ENCODE results near the gene ZNF99. TPM values are rescaled to one million over a fixed set of nuclear protein-coding genes. Genes with fewer than 3 reads are reported as not detected.
"Not testable (repeated sequence)": the region's sequence is repeated elsewhere in the genome, so short reads cannot be mapped to it uniquely, and the experiment has no call there.

Gene ZNF99
- polyA plus RNA-seq, 1 of the 3 experiments (the other 2 are of a cell fraction), result not detected

- Histone ChIP-seq H3K27ac (ENCODE audit: low read depth in 2 of 2, low read length in 1 of 2) (no peak overlapping the region), H3K9me3 (no peaks in the 10 kb centered on the region), H3K9me2 (no peaks in the 10 kb centered on the region), H3K4me3 (ENCODE audit: low read depth in 2 of 2, low read length in 1 of 2) (no peak overlapping the region), H3K79me2 (ENCODE audit: insufficient read depth) (no peaks in the 10 kb centered on the region), H4K20me1 (ENCODE audit: insufficient read depth) (no peaks in the 10 kb centered on the region), H3K27me3 (ENCODE audit: insufficient read depth) (no peaks in the 10 kb centered on the region), H3K4me1 (ENCODE audit: control insufficient read depth in 1 of 2, insufficient read depth in 2 of 2, low read depth in 1 of 2, low read length in 1 of 2) (no peaks in the 10 kb centered on the region), H3F3A (replicated peaks; ENCODE audit: insufficient read depth) (no peaks in the 10 kb centered on the region), H2AFZ (ENCODE audit: low read depth) (no peak overlapping the region), H3K4me2 (no peak overlapping the region), H3K9ac (no peak overlapping the region), H3K36me3 (replicated peaks in 1 of 2; ENCODE audit: control insufficient read depth in 1 of 2, insufficient read depth in 2 of 2, low read length in 1 of 2) (no peaks in the 10 kb centered on the region)
- CTCF ChIA-PET, result no interaction called here
- POLR2A ChIA-PET, result no interaction called here
- DNase-seq, result no peak
- 26% methylated on average over 7 of the region's 7 CpGs for WGBS (ENCODE audit: low lambda C conversion rate)
- TF ChIP-seq CHD2 (IDR thresholded peaks at IDR 0.05; ENCODE audit: low read length, partially characterized antibody) (no peak), YY1 (IDR thresholded peaks at IDR 0.05; ENCODE audit: low read depth) (no peak), RXRA (IDR thresholded peaks at IDR 0.05; ENCODE audit: borderline replicate concordance, low read depth) (no peak), TCF12 (IDR thresholded peaks at IDR 0.05) (no peak), FOSL2 (IDR thresholded peaks at IDR 0.05; ENCODE audit: borderline replicate concordance, low read depth) (no peak), MAX (IDR thresholded peaks at IDR 0.05; ENCODE audit: low read depth) (no peak), RFX5 (IDR thresholded peaks at IDR 0.05; ENCODE audit: low read length) (no peak), SIN3A (IDR thresholded peaks at IDR 0.05; ENCODE audit: borderline replicate concordance, low read depth, low read length) (no peak), PBX3 (IDR thresholded peaks at IDR 0.05) (no peak), ELF1 (IDR thresholded peaks at IDR 0.05) (no peak), USF2 (IDR thresholded peaks at IDR 0.05; ENCODE audit: borderline replicate concordance, low read depth, low read length) (no peak), EP300 (IDR thresholded peaks at IDR 0.05; ENCODE audit: borderline replicate concordance in 1 of 2, low read depth in 1 of 2, low read length in 1 of 2) (no peak), MXI1 (IDR thresholded peaks at IDR 0.05; ENCODE audit: low read depth, low read length) (no peak)
These were observed 50.3 kb downstream of the ZNF99 start for GRCh38 chr19:22733691-22734090.

GRCh38 chr19:22728214-22728613 lies 55.7 kb downstream of the ZNF99 start:
- H3K9ac ChIP-seq; H3K9me2 ChIP-seq; H3K4me1 ChIP-seq (ENCODE audit: control insufficient read depth in 1 of 2, insufficient read depth in 2 of 2, low read depth in 1 of 2, low read length in 1 of 2); H3K9me3 ChIP-seq; H3K27me3 ChIP-seq (ENCODE audit: insufficient read depth); H4K20me1 ChIP-seq (ENCODE audit: insufficient read depth); CTCF ChIA-PET; H3K36me3 ChIP-seq (replicated peaks in 1 of 2; ENCODE audit: control insufficient read depth in 1 of 2, insufficient read depth in 2 of 2, low read length in 1 of 2); H3K4me2 ChIP-seq; POLR2A ChIA-PET; H2AFZ ChIP-seq (ENCODE audit: low read depth); H3K4me3 ChIP-seq (ENCODE audit: low read depth in 2 of 2, low read length in 1 of 2); H3K79me2 ChIP-seq (ENCODE audit: insufficient read depth); H3K27ac ChIP-seq (ENCODE audit: low read depth in 2 of 2, low read length in 1 of 2); DNase-seq; H3F3A ChIP-seq (replicated peaks; ENCODE audit: insufficient read depth): not testable (repeated sequence)
- 11% methylated on average over 4 of the region's 4 CpGs for WGBS (ENCODE audit: low lambda C conversion rate)

GRCh38 chr19:22721533-22721932 lies 62.4 kb downstream of the ZNF99 start:
- H3K36me3 ChIP-seq (replicated peaks in 1 of 2; ENCODE audit: control insufficient read depth in 1 of 2, insufficient read depth in 2 of 2, low read length in 1 of 2); H3F3A ChIP-seq (replicated peaks; ENCODE audit: insufficient read depth); POLR2A ChIA-PET; H3K27me3 ChIP-seq (ENCODE audit: insufficient read depth); DNase-seq; H3K9me2 ChIP-seq; H3K9ac ChIP-seq; H3K79me2 ChIP-seq (ENCODE audit: insufficient read depth); CTCF ChIA-PET; H3K4me3 ChIP-seq (ENCODE audit: low read depth in 2 of 2, low read length in 1 of 2); H4K20me1 ChIP-seq (ENCODE audit: insufficient read depth); H3K4me1 ChIP-seq (ENCODE audit: control insufficient read depth in 1 of 2, insufficient read depth in 2 of 2, low read depth in 1 of 2, low read length in 1 of 2); H3K4me2 ChIP-seq; H2AFZ ChIP-seq (ENCODE audit: low read depth); H3K27ac ChIP-seq (ENCODE audit: low read depth in 2 of 2, low read length in 1 of 2); H3K9me3 ChIP-seq: not testable (repeated sequence)
- WGBS (ENCODE audit: low lambda C conversion rate), result 0% methylated on average over 5 of the region's 6 CpGs
